DMS53 treated with DMSO at 0.1 percent for 48 hours (cell line): ENCODE results near the gene GNAI1.
"Not testable (repeated sequence)": the region's sequence is repeated elsewhere in the genome, so short reads cannot be mapped to it uniquely, and the experiment has no call there.

Source experiments
- DNase-seq: peaks from one replicate; lab custom pipeline; 2025; ENCODE audit not compliant: unreplicated experiment; lab: John Stamatoyannopoulos, UW

Gene GNAI1

DNA sequence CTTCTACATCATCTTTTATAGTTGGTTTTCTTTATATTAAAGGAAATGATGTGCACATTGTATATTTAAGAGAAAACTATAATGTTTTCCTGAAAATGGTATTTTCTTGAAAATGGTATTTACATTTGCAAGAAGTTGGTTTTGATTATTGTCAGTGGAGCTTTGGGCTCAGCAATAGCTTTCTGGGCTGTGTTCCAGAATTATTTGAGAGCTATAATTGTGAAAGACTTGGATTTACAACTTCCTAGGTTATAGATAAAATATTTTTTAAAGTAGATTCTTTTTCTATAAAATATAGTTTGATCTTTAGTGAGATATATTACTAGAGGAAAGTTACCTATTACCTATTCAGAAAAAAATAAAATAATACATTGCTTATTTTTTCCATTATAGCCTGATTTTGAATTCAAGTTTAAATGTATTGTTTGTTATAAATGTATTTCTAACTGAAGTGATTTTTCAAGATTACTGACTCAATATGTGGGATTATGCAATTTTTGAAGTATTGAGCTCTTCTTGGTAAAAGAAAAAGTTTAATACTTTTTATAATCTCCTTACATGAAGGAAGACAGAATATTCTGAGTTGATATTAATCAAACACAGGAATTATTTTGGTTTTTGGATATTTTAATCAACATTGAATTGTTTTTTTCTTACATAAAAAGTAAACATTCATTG, 20.2 kb downstream of the GNAI1 start:
- DNase-seq = no peak

DNA sequence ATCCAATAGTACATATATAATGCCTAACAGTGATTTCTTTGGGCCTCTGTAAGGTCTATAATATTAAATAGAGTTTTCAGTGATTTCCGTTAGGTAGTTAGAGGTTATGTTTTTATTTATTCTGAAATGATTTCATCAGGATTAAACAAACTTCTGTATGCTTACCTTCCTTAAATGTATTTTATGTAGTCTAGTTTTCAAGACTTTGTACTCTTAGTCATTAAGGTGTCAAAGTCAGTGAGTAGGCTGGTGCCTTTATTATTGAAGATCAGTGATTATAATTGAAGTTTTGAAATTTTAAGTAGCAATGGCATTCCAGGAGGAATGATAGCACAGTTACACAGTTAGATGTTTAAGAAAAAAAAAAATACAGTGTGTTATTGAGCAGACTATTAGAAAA, 20.7 kb downstream of the GNAI1 start:
- no peak for DNase-seq

DNA sequence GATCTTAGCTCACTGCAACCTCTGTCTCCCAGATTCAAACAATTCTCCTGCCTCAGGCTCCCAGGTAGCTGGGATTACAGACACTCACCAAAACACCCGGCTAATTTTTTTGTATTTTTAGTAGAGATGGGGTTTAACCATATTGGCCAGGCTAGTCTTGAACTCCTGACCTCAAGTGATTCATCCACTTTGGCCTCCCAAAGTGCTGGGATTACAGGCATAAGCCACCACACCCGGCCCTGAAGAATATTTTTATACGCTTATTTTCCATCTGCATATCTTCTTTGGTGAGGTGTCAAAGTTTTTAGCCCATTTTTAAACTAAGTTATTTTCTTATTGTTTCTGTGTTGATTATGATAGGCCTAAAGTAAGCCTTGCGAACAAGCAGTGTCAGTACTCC, 23.1 kb downstream of the GNAI1 start:
- not testable (repeated sequence) for DNase-seq

DNA sequence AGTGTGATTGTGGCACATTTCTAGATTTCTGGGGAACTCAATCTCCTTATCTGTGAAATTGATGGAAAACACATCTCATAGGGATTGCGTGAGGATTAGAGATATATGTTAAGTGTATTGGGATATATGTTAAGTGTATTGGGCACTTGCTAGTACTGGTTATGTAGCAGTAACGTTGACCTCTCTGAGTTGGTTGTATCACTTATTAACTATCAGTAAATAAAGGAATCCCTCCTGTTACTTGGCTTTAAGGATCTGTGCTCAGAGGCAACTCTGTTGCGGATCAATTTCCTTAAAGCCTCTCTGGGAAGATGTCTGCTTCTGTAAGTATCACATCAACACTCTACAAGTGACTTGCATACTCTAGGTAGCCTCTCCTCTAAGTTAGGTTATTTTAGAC, 25.2 kb downstream of the GNAI1 start:
- DNase-seq = no peak

DNA sequence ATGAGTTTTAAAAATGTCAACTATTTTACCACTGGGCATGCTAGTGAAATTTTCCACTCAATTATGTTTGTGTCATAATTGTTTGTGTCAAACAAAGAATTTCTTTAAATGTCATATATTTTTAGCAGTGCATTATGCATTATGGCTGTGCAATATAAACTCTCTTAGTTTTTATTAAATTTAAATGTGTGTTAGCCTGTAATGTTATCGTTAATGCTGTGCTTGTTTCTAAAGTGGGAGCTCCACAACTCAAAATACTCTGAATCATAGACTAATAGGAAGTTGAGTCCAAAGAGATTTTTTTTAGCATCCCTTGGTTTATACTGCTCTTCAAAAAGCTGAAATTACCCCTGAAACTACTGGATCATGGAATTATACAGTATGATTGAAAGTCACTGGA, 26.8 kb downstream of the GNAI1 start:
- no peak for DNase-seq

DNA sequence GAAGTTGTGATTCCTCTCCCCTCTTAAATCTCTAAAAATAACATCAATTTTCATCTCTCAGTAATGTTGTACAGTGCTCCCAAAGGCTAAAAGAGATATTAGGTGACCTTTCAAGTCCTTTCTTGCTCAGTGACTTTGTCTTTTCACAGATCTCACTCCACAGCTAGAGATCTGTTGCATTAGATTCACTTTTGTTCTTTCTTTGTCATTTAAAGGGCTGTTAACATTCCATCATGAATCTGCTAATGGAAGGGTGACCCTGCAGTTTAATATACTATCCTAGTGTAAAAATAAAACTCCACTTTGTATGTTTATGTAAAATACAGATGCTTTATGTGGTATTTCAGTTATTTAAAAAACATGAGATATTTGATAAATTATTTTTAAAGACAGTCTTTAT, 30.5 kb downstream of the GNAI1 start:
- no peak for DNase-seq

DNA sequence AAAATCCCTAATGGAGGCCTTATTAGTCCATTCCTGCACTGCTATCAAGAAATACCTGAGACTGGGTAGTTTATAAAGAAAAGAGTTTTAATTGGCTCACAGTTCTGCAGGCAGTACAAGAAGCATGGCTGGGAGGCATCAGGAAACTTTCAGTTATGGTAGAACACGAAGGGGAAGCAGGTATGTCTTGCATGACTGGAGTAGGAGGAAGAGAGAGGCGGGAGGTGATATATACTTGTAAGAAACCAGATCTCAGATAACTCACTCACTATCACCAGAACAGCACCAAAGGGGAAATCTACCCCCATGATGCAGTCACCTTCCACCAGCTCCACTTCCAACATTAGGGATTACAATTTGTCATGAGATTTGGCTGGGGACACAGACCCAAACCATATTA, 35.8 kb downstream of the GNAI1 start:
- DNase-seq = no peak

DNA sequence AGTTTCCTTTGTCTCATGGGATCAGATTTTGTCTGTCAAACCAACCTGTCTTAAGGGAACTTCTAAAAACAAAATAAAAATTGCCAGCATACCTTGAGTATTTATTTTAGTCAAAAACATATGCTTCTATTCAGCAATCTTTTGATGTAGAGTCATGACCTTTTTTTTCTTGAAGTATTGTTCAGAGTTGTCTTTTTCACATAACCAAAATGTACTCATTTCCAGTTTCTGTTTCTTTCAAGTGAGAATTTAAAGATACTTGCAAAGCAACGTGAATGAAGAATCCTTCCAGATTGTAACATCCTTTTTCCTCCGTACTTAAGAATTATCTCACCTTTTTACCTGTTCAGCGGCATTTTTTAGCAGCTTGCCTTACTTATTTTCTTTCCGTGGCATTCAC, 37.8 kb downstream of the GNAI1 start:
- no peak for DNase-seq

DNA sequence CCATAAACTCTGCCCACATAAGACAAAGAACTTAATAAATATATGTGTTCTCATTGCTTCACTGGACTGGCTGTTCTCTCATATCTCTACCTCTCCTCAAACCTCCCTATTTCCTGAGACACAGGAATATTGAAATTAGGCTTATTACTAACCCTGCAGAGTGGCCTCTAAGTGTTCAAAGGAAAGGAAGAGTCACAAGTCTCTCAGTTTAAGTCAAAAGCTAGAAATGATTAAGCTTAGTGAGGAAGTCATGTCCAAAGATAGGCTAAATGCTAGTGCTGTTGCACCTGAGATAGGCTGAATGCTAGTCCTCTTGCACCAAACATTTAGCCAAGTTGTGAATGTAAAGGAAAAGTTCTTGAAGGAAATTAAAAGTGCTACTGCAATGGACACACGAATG, 41.1 kb downstream of the GNAI1 start:
- DNase-seq = no peak

DNA sequence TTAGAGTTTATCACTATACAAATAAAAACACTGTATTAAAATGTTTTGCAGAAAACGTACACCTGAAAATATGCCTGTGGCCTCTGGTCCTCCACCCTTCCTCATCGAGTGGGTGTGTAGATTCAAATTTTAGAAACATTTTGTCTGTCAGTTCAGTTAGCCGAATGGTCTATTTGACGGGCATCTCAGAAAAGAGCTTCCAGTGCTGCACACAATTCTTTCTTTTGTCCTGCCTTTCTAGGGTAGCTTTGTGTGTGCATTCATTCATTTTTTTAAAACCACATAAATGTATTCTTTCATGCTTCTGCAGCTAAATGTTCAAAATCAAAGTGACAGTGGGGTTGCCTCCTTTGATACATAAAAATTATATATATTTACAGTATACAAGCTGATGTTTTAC, 46.8 kb downstream of the GNAI1 start:
- no peak for DNase-seq

DNA sequence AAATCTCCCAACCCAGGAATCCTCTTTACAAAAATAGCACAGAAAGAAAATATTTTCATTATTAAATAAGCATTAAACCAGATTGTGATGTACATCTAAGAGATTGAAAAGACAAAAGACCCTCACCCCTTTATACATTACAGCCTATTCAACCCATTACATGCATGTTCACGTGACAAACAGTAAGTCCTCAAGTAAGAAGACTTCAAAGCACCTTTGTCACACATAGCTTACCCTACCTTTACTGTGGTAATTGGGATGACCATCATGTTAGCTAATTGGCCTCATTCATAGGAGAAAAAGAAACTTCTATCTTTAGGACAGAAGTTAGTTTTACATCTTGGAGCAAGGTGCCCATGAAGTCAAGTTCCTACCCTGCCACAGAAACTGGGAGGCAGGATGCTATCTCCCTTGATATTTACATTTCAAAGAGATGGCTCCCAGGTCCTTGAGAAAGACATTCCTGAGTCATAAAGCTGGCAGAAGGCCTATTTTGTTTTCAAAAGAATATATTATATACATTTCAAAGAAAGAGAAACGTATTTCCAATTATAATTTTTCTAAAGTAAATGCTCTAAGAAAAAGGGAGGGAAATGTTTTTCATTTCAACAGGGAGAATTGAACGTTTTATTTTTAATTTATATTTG, 48.1 kb downstream of the GNAI1 start:
- no peak for DNase-seq

DNA sequence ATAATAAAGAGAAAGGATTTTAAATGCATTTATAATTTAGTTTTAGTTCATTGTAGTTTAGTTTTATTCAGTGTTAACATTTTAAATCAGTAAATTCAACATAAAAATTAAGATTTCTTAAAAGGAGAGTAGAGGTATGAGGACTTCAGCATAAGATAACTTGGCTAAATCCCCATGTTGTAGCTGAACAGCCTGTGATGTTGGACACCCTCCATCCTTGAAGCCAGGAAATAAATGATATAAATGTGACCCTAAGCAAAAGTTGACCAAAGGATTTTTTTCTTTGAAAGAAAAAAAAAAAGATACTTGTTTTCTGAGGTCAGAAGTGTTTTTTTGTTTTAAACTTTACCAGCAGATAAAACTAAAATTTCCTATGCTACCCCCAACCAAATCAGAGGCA, 48.7 kb downstream of the GNAI1 start:
- DNase-seq = no peak

DNA sequence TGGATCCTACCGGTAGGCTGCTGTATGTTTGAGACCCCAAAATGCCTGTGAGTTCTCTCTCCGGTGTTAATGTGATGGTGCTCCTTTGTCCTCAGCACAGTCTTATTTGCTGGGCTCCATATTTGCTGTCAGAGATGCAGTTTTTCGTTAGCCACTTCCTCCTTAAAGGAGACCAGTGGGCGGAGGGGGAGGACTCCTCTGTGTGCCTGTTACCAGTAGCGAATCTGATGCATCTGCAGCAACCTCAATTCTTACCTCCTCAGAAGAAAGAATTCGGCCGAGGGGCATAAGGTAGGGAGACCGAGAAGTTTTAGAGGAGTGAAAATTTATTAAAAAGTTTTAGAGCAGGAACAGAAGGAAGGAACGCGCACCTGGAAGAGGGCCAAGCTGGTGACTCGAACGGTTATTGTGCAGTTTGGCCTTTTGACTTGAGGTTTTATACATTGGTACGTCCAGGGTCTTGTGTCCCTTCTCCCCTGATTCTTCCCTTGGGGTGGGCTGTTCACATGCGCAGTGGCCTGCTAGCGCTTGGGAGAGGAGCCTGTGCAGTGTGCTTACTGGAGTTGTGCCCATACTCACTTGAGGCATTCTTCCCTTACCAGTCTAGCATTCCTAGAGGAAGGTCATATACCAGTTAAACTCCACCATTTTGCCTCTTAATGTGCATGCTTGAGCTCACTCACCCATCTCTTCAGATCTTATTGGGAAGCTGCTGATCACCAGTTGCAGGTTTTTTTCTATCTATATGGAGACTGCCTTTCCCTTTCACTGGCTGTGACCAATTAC, 49.5 kb downstream of the GNAI1 start:
- no peak for DNase-seq

DNA sequence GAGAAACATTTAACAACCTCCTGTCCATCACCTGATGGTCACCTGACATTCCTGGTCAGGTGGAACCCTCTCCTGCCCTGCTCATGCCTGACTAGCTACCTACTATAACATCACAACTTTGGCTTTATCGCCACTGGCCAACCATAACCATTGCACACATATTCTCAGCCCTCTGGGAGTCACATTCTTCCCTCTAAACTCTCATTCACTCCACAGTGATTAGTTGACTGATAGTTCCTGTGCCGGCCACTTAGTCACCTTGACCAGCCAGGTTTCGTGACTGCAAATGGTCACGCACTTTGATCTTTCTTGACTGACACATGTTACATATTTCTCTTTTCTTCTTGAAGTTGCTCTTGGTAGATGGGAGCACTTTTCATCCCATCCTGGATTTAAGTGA, 50.1 kb downstream of the GNAI1 start:
- no peak for DNase-seq

DNA sequence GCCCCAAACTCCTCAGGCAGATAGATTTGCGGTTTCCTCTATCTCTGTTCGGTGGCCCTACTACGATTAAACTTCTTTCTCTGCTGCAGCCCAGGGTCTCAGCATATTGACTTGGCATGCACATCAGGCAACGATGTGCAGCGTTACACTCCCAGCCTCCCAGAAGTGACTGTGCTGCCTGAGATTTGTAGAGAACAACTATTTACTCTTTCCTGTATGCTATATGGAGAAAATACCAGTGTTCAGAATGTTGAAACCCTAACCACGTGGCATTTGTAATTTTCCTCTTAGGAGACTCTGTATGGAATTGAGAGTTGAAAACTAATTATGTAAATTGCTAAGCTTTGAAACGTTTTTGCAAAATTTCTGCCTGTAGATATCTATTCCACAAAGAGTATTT, 50.9 kb downstream of the GNAI1 start:
- DNase-seq = no peak

DNA sequence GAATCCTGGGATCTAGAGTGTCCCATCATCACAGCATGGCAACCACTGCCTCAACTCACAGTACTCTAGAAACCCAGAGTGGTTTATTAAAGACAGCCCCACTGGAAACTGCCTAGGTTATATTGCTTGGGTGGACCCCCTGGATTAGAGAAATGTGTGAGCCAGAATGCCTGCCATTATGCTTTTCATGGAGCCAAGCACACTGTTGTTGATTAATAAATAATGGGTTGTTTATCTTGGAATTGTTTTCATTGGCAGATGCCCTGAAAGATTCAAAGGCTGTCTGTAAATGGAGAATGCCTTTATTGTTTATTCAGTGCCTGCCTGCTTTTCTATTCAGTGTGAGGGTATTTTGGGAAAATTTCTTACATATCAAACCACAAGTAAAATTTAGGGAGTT, 52.1 kb downstream of the GNAI1 start:
- no peak for DNase-seq

DNA sequence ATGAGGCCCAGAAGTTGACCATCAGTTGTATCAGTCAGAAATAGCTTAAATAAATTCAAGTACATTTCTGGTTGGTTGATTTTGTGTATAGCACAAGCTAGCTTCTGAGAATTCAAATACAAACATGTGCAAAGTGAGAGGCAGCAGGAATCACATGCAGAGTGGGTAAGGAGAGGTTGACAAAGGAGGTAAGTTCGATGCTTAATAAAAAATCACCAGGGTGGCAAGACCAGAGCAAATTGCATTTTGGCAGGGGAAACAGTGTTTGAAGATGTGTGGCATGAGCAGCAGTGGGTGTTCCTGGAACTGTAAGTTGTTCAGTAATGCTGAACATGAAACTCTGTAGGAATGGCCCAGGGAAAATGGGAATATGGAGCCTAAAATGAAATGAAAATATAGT, 52.6 kb downstream of the GNAI1 start:
- no peak for DNase-seq

DNA sequence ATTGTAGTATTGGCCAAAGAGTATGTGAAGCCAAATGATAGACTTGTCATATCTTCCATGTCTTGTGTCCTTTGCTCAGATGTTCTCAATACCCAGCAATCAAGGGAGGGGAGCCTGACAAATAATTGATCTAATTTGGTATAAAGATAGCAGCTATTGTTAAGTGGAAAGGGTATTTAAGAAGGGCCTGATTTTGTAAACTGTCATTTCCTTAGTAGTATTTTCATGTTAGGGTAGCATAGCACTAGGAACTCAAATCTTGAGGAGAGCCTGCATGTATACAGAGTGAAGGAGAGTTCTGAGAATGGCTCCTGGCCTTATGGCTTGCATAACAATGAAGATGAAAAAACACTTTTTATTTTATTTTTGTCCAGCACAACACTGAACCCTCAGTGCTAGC, 53.1 kb downstream of the GNAI1 start:
- no peak for DNase-seq

DNA sequence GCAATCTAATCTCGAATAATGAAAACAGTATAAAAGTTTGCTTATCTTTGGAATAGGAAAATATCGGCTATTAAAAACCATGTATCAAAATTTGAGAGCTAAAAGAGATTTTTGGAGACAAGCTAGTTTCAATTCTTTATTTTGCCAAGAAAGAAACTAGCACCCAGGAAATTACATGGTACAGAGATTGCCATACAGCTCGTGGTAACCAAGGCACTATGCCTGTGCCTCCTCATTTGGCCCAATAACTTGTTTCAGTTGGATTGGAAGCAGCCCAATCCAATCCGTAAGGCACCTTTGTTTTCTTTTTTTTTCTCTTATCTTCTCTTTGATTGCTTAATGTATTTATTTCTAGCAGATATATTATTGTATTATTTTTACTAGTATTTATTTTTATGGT, 55.0 kb downstream of the GNAI1 start:
- no peak for DNase-seq

DNA sequence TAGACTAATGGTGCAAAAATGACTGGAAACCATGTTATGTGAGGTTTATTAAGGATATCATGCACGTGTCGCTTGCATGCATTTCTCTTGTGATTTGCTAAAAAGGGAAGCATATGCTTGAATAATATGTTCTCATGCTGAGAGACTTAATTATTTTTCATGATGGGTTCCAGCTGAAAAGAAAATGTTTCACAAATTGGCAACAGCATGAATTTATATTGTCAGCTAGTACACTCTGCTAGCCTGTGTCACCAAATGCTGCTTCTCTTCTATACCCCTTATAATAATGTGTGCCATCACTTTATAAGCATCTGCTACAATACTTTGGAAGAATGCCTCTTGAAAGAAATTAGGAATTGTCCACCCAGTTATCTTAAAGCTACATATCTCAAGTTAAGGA, 63.0 kb downstream of the GNAI1 start:
- DNase-seq = no peak

DNA sequence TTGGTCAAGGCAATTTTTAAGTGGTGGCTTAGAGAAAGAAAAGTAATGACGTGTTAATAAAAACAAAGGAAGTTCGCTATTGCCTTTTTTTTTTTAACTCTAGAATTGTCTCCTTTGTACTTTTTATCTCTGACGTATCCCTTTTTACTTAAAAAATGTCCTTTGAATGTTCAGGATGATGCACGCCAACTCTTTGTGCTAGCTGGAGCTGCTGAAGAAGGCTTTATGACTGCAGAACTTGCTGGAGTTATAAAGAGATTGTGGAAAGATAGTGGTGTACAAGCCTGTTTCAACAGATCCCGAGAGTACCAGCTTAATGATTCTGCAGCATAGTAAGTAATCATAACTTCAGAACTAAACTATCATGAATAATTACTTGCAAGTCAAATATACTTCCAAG, 64.4 kb downstream of the GNAI1 start:
- no peak for DNase-seq

DNA sequence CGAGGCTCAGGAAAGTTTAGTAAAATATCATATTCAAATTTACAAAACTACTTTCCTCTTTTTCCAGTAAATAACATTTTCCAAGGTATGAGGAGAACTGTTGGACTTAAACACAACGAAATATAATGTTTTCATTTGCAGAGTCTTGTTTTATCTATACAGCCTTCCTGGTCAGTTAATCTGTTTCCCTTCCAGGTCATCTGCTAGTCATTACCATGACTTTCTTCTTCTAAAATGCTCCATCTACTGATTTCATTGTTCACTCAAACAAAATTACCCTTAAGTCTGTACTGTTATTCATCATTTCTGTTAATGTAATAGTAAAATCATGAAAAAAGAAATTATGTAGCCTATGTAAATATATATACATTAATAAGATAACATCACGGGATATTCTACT, 69.8 kb downstream of the GNAI1 start:
- no peak for DNase-seq
